HG03565 (cell line): ENCODE results near the gene ADH1B.
A peak's percentile ranks its signal among the peaks of the same experiment; 100 is the strongest.
"Not testable (repeated sequence)": the region's sequence is repeated elsewhere in the genome, so short reads cannot be mapped to it uniquely, and the experiment has no call there.

Experiments
- ATAC-seq: cut with Tn5 transposase; IDR thresholded peaks from one replicate; pipeline ENCODE4 v1.9.1; 2021; ENCODE audit warnings: mild to moderate bottlenecking, moderate library complexity; ENCODE audit not compliant: unreplicated experiment

Gene ADH1B

GRCh38 chr4:99321241-99322191, at the start of gene ADH1B:
Gene ADH1B (minus strand): TSS chr4:99321401. CDS start chr4:99321331, 70 bp downstream.
- no peak for ATAC-seq

GRCh38 chr4:99367817-99368216, 46.6 kb upstream of the ADH1B start:
- ATAC-seq: not testable (repeated sequence)

- no peak for ATAC-seq
Observed at GRCh38 chr4:99366491-99366890, 45.3 kb upstream of the ADH1B start.

GRCh38 chr4:99362768-99363167, 41.6 kb upstream of the ADH1B start:
- no peak for ATAC-seq

GRCh38 chr4:99361899-99362275, 40.7 kb upstream of the ADH1B start:
- no peak for ATAC-seq

GRCh38 chr4:99361268-99361898, 40.2 kb upstream of the ADH1B start:
- no peak for ATAC-seq

- ATAC-seq: no peak
Observed at GRCh38 chr4:99359480-99360204, 38.4 kb upstream of the ADH1B start.

DNA sequence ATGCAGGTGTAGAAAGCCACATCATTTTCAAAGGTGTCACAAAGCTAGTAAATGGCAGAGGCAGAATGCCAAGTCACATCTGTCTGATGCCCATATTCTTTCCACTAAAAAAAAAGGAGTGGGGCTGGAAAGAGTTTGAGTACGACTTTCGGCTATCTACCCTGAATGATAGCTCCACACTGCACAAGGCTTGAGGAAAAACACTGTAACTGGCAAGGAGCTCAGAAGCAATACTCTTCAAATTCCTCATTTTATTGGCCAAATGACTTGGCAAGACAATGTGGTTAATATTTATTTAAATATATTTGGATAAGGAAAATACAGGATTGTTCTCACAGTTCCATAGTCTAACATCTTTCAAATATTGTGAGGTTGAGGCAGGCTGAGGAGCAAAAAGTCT, 36.7 kb upstream of the ADH1B start:
- ATAC-seq: no peak

DNA sequence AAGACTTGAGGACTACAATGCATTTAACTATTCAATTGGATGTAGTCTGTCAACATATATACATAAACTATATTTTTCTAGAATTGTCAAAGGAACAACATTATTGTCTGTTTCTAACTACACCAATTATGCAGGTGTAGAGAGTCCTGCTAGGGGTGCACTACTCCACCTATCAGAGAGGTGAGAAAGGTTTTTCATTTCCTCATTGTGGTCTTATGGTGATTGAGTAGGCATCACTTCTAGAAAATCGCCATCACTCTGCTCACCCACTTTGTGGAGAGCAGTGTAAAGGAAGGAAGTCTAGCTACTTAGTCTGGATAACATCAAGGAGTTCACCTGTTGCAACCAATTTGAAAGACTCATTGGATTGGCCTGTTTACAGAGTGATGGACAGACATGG, 35.8 kb upstream of the ADH1B start:
- ATAC-seq: peak; percentile 46

- not testable (repeated sequence) for ATAC-seq
Observed at GRCh38 chr4:99356149-99356548, 34.9 kb upstream of the ADH1B start.

- ATAC-seq: no peak
Observed at GRCh38 chr4:99352602-99353537, 31.7 kb upstream of the ADH1B start, which contains the start of gene ADH1C. Gene ADH1C (minus strand): TSS chr4:99352746. CDS start chr4:99352675, 71 bp downstream.

DNA sequence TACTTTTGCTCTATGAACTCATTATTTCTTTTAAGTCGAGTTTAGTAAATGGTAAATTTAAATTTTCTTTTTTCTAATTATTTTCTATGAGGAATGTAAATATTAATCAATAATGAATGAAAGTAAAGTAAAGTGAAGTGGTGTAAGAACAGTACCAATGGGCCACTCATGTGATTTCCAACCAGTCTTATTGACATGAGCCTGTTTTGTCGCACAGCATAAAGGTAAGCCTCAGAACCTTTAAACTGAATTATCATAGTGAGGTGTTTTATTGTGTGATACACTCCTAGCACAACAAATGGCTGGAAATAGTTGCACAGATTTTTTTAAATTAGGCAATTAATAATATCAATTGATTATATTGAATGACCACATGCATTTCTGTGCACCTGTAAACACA, 30.3 kb upstream of the ADH1B start:
- ATAC-seq: no peak

DNA sequence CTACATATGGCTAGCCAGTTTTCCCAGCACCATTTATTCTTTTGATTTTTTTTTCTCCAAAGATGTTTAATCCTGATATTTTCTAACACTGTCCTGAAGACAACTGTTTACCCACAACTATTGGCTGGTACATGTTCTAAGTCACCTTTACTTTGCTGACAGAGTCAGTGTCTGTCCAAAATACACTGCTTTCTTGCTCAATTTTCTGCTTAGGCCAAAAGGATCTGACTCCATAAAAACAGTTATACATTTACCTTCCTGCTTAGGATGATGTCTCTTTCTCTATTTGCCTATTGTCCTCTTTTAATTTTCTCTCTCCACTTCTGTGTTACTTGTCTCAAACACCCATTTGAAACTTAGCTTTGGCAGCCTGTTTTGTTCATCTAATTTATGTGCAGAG, 28.1 kb upstream of the ADH1B start:
- ATAC-seq: no peak

DNA sequence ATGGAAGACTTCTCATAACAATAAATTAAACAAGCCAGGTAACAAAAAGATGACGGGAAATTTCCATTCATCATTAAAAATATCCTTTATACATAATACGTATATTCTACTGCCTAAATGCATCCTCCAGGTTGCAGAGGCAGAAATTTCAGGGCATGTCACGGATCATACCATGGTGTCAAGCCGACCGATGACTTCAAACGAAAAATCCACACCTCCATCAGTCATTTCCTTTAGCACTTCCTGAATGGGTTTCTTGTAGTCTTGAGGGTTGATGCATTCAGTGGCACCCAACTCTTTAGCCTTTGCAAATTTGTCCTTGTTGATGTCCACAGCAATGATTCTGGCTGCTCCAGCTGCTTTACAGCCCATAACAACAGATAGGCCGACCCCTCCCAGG, 21.4 kb upstream of the ADH1B start:
- ATAC-seq: not testable (repeated sequence)

- ATAC-seq: no peak
Observed at GRCh38 chr4:99341426-99341825, 20.2 kb upstream of the ADH1B start.

GRCh38 chr4:99339172-99339571, 18.0 kb upstream of the ADH1B start:
- ATAC-seq: no peak

GRCh38 chr4:99336553-99336952, 15.4 kb upstream of the ADH1B start:
- no peak for ATAC-seq

GRCh38 chr4:99334880-99335279, 13.7 kb upstream of the ADH1B start:
- ATAC-seq: no peak

- ATAC-seq: no peak
Observed at GRCh38 chr4:99330648-99331047, 9.4 kb upstream of the ADH1B start.

GRCh38 chr4:99329876-99330275, 8.7 kb upstream of the ADH1B start:
- ATAC-seq: no peak
